Ascending aorta (tissue), 2 donors: ENCODE data around the gene LRRC57. TPM values are rescaled to one million over a fixed set of nuclear protein-coding genes. Genes with fewer than 3 reads are reported as not detected.

ENCODE experiments used
- DNase-seq, 2 donors: peaks; one replicate each; pipeline ENCODE4 v3.0.0-alpha.2; 2019; ENCODE audit warnings: low spot score in 2 of 2
- H3K27ac ChIP-seq, 2 donors: fragments of 200-600 bp; sonication (generic); one replicate each; pipeline ENCODE4 v1.5.1; 2016 to 2017; ENCODE audit warnings: mild to moderate bottlenecking in 1 of 2
- H3K27me3 ChIP-seq: fragments of 200-600 bp; sonication (generic); one replicate; pipeline ENCODE4 v1.5.1; 2017
- H3K36me3 ChIP-seq, 2 donors: fragments of 200-600 bp; sonication (generic); one replicate each; pipeline ENCODE4 v1.5.1; 2016
- H3K4me1 ChIP-seq, 2 donors: fragments of 200-600 bp; sonication (generic); one replicate each; pipeline ENCODE4 v1.5.1; 2016 to 2017; ENCODE audit warnings: mild to moderate bottlenecking in 1 of 2
- H3K4me3 ChIP-seq, 2 donors: fragments of 200-600 bp; sonication (generic); one replicate each; pipeline ENCODE4 v1.5.1; 2016 to 2017; ENCODE audit warnings: mild to moderate bottlenecking in 1 of 2
- H3K9me3 ChIP-seq, 2 donors: fragments of 200-600 bp; sonication (generic); one replicate each; pipeline ENCODE4 v1.5.1; 2016
- intact Hi-C: fragments of 100-400 bp; cut with DNase I; formaldehyde crosslinking; loops from one replicate; pipeline ENCODE4 v1.15.1; 2023
- total RNA-seq: library from RNA; depleted of rRNA; stranded (reverse); fragments of >200 nt; gene quantifications from one replicate; pipeline ENCODE4 v1.1.0, GENCODE V29; 2016
- TF ChIP-seq, protein P1 (sequence below), 3 experiments: fragments of 200-600 bp in 2 of 3; fragments of 450-650 bp in 1 of 3; sonication (generic) in 2 of 3; IDR thresholded peaks; one replicate each; pipeline ENCODE4 v1.5.1; 2016 to 2019; ENCODE audit warnings: antibody characterized with exemption in 3 of 3, mild to moderate bottlenecking in 1 of 3, moderate library complexity in 1 of 3

LRRC57 gene
- total RNA-seq, 1 donor from 2014 or later = 1.6 TPM

GRCh38 chr15:42578984-42579537 lies 30.5 kb upstream of the LRRC57 start:
- no peaks in the 10 kb centered on the region for H3K36me3 ChIP-seq
- peak overlapping the region; percentile 20 to 78 for H3K27ac ChIP-seq
- TF ChIP-seq, protein P1, sequence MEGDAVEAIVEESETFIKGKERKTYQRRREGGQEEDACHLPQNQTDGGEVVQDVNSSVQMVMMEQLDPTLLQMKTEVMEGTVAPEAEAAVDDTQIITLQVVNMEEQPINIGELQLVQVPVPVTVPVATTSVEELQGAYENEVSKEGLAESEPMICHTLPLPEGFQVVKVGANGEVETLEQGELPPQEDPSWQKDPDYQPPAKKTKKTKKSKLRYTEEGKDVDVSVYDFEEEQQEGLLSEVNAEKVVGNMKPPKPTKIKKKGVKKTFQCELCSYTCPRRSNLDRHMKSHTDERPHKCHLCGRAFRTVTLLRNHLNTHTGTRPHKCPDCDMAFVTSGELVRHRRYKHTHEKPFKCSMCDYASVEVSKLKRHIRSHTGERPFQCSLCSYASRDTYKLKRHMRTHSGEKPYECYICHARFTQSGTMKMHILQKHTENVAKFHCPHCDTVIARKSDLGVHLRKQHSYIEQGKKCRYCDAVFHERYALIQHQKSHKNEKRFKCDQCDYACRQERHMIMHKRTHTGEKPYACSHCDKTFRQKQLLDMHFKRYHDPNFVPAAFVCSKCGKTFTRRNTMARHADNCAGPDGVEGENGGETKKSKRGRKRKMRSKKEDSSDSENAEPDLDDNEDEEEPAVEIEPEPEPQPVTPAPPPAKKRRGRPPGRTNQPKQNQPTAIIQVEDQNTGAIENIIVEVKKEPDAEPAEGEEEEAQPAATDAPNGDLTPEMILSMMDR (IDR thresholded peaks at IDR 0.05) = no peak
- H3K9me3 ChIP-seq = no peaks in the 10 kb centered on the region
- H3K4me3 ChIP-seq = no peak overlapping the region
- intact Hi-C loops = loop anchor here (5.0 kb wide), 1 partner anchor 73 kb away; no protein-coding TSS in a partner anchor
- no peak for DNase-seq
- peaks cover 5 to 44% of the 10 kb centered on the region in 2 donors for H3K4me1 ChIP-seq
- H3K27me3 ChIP-seq = no peaks in the 10 kb centered on the region

DNA sequence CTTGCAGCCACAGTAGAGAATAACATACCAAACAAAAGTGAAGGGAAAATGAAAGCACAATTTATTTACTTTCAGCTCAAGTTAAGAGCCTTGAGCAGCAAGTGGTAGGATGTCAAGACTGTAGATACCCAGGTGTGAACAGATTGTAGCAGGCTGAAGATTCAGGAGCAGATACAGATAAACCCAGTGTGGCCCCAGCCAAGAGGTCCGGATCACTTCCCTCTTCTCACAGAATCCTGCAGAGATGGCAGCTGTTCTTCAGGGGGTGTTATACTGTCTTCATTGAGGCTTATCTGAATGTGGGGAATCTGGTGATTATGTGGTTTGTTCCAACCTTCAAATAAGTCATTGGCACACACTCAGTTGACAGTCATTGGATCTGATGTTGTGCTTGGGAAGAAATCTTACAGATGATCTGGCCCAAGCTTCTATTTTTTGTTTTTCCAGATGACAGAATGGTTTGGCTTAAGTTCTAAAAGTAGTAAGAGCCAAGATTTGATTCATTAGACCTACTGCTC lies 29.0 kb upstream of the LRRC57 start:
- no peak for DNase-seq
- Histone ChIP-seq H3K9me3 (no peaks in the 10 kb centered on the region), H3K4me1 (peaks cover 0 to 34% of the 10 kb centered on the region in 2 donors), H3K27ac (peak overlapping the region; percentile 78 to 94), H3K4me3 (peak overlapping the region; percentile 40 to 91), H3K27me3 (no peaks in the 10 kb centered on the region), H3K36me3 (no peaks in the 10 kb centered on the region)
- intact Hi-C loops = loop anchor here (5.0 kb wide), 1 partner anchor 75 kb away; no protein-coding TSS in a partner anchor
- TF ChIP-seq, protein P1 (IDR thresholded peaks at IDR 0.05) = no peak

DNA sequence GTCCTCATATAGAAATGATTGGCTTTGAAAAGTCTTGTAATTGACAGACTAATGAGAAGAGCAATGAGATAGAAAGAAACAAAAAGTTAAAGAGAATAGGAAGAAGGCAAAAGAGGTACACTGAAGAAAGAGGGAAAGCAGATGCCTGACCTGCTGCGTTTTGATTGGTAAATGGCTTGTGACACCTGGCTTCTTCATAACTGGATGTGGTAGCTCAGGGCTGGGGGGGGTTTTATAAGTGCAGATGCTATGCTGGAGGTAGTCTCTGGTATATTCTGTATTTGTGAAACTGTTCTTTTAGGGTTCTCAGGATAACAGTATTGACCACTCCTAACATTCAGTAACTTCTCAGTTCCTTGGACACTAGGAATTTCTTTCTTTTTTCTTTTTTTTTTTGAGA lies 28.2 kb upstream of the LRRC57 start:
- no peaks in the 10 kb centered on the region for H3K36me3 ChIP-seq
- H3K9me3 ChIP-seq = no peaks in the 10 kb centered on the region
- peaks cover 0 to 28% of the 10 kb centered on the region in 2 donors for H3K4me1 ChIP-seq
- intact Hi-C loops = loop anchor here (5.0 kb wide), 1 partner anchor 76 kb away; no protein-coding TSS in a partner anchor
- peak overlapping the region; percentile 88 to 91 for H3K4me3 ChIP-seq
- H3K27me3 ChIP-seq = no peaks in the 10 kb centered on the region
- DNase-seq = peak in 1 of 2 donors; percentile 47
- peak overlapping the region; percentile 88 to 94 for H3K27ac ChIP-seq
- TF ChIP-seq, protein P1 (IDR thresholded peaks at IDR 0.05) = no peak

DNA sequence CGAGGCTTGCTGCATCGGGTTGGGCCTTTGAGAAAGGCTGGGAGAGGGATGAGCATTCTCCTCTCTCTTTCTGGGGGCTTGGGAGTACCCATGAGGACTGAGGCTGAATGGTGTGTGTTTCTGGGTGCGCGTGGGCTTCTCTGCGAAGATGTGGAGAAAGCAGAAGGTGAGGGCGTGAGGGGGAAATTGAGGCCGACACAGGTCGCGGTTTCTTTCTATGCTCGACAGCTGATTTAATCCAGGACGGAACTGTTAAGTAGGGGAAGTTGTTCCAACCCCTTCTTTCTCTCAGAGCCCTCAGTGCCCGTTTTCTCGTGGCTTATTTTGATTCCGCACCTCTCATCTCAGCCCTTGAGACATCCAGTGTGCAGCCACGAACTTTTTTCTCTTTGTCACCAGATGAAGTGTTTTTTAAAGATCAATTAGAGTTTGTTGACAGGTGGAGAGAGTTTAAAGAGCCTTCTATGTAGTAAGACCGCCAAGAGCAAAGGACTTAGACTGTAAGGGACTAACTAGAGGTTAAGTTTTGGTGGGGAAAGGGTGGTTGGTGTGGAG lies 27.5 kb upstream of the LRRC57 start:
- H3K27ac ChIP-seq = peak overlapping the region; percentile 88 to 94
- no peaks in the 10 kb centered on the region for H3K27me3 ChIP-seq
- no peaks in the 10 kb centered on the region for H3K9me3 ChIP-seq
- intact Hi-C loops = loop anchor here (5.0 kb wide), 1 partner anchor 76 kb away; no protein-coding TSS in a partner anchor
- peak overlapping the region; percentile 88 to 91 for H3K4me3 ChIP-seq
- TF ChIP-seq, protein P1 (IDR thresholded peaks at IDR 0.05) = no peak
- no peaks in the 10 kb centered on the region for H3K36me3 ChIP-seq
- H3K4me1 ChIP-seq = peaks cover 0 to 25% of the 10 kb centered on the region in 2 donors
- DNase-seq = no peak

DNA sequence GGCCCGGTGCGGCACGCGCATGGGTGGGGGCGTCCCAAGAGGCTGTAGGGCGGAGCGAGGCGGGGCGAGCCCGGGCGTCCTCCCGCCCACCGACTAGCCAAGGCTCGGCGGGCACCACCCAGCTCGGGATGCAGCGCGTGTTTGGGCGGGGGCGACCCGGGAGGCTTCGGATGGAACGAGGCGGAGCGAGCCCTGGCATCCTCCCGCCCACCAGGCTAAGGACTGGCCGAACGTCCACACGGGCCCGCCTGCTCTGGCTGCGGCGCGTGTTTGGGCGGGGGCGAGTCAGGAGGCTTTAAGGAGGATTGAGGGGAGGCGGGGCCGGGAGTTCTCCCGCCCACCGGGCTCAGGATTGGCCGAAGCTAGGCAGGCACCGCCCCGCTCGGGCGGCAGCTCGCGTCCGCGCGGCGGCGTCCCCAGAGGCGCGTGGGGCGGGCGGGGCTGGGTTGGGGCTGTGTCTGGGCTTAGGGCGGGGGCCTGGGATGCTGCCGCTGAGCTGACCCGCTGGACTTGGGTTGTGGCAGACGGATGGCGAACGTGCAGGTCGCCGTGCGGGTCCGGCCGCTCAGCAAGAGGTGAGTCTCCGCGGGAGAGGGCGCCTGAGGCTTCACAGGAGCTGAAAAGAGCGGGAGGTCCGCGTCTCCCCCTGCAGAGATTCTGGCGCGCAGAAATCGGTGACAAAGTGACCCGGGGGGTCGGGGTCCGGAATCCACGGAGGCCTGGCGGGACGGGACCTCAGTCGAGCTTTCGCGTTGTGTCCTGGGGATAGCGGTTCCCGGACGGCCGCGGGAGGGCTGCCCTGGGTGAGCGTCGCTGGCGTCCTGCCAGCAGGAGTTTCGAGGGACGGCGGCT lies 26.8 kb upstream of the LRRC57 start, which contains the start of gene STARD9:
STARD9 (plus strand) TSS at position 419 of the 852 bp plus-strand sequence; CDS start at position 529, 110 bp downstream.
- H3K4me3 ChIP-seq = peak within 1 kb of the TSS; percentile 88 to 91
- no peaks in the 10 kb centered on the region for H3K36me3 ChIP-seq
- H3K27me3 ChIP-seq = no peaks in the 10 kb centered on the region
- TF ChIP-seq, protein P1 (IDR thresholded peaks at IDR 0.05) = no peak
- peak within 1 kb of the TSS; percentile 88 to 94 for H3K27ac ChIP-seq
- H3K9me3 ChIP-seq = no peaks in the 10 kb centered on the region
- H3K4me1 ChIP-seq = peaks cover 0 to 19% of the 10 kb centered on the region in 2 donors
- intact Hi-C loops = loop anchor here (1.0 to 5.0 kb wide), 3 partner anchors 27 to 84 kb away; partner anchors contain the start of genes HAUS2, LRRC57 and ZNF106
- peak; percentile 97 to 99 for DNase-seq
